Kidney tubule cell (primary cell): ENCODE measurements around the gene SH3BGRL2.
"Not testable (repeated sequence)": the region's sequence is repeated elsewhere in the genome, so short reads cannot be mapped to it uniquely, and the experiment has no call there.

ENCODE experiments used
- DNase-seq: peaks from one replicate; pipeline ENCODE4 v3.0.0-alpha.2; 2018; ENCODE audit warnings: low spot score

Gene SH3BGRL2

DNA sequence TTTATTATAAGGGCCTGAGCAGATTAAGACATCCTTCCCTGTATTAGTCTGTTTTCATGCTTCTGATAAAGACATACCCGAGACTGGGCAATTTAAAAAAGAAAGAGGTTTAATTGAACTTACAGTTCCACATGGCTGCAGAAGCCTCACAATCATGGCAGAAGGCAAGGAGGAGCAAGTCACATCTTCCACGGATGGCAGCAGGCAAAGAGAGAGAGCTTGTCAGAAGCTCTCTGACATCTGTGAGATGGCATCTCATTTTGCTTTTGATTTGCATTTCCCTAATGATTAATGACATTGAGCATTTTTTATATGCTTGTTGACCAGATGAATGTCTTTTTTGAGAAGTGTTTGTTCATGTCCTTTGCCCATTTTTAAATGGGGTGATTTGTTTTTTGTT, 114.2 kb downstream of the SH3BGRL2 start:
- DNase-seq = not testable (repeated sequence)

GRCh38 chr6:79746325-79746724, 115.2 kb downstream of the SH3BGRL2 start:
- DNase-seq = not testable (repeated sequence)

- no peak for DNase-seq
Observed at GRCh38 chr6:79750806-79751205, 119.7 kb downstream of the SH3BGRL2 start.
